NCI-H2196 treated with DMSO at 0.1 percent for 48 hours (cell line): ENCODE results near the gene ARHGAP6.

Experiments
- DNase-seq: peaks from one replicate; lab custom pipeline; 2025; ENCODE audit not compliant: unreplicated experiment; lab: John Stamatoyannopoulos, UW

The ARHGAP6 gene

DNA sequence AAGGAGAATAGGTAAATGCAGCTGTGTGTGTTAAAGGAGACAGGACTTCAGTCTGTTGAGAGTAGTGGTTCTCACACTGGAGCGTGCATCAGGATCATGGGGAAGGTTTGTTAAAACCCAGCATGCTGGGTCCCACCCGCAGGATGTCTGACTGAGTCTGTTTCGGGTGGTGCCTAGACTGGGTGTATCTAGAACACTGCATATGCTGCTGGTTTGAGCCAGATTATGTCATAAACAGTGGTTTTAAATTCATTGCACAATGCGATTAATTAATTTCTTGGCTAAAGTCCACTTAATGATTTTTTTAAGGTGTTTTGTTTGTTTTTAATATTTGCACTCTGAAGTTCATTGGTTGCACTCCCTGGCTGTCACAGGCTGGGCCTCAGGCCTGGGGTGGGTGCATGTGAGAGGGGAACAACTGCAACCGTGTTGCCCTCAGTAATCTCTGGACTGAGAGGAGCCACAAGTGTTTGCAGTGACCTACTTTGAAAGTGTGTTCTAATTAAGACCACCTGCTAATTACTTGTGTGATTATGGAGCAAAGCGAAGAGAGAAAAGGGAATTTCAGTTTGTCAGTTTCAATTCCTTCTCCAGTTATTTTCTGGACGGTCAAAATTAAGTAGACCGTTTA, 546.3 kb downstream of the ARHGAP6 start:
- DNase-seq = no peak

DNA sequence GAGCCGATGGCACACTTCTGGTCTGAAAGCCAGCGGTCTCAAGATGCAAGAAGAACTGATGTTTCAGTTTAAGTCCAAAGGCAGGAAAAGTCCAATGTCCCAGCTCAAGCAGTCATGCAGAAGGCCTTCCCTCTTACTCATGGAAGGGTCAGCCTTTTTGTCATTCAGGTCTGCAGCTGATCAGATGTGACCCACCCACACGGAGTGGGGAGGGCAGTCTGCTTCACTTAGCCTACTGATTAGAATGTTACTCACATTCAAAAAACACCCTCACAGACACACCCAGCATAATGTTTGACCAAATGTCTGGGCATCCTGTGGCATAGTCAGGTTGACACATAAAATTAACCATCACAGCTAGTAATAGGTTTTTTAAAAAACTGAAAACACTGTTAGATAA, 548.0 kb downstream of the ARHGAP6 start:
- DNase-seq = no peak

DNA sequence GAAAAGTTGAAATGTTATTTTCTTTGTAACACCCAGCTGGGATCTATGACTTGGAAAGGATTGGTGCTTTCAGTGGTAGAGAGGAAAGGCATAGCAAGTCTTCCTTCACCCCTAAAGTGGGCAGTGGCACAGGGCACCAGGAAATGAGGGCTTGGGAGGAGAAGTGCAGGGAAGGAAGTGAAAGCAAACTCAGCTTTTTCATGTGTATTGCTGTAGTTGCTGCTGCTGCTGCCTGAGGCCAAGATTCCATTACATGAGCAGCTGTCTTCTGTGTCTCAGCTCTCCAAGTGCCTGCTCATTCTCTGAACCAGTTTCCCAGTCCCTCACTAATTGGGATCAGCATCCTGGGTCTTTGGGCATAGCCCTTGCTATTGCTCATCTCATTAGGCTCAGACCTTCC, 552.0 kb downstream of the ARHGAP6 start:
- no peak for DNase-seq

DNA sequence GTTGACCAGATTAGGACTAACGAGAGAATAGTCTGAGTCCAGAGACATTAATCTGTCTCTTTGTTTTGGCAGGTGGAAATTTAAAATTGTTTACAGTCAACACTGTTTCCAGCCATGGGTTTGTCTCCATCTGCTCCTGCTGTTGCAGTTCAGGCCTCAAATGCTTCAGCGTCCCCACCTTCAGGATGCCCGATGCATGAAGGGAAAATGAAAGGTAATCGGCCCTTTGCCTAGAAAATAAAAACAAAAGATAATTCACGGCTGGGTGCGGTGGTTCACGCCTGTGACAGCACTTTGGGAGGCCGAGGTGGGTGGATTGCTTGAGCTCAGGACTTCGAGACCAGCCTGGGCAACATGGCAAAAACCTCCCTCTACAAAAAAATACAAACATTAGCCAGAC, 553.8 kb downstream of the ARHGAP6 start:
- no peak for DNase-seq

DNA sequence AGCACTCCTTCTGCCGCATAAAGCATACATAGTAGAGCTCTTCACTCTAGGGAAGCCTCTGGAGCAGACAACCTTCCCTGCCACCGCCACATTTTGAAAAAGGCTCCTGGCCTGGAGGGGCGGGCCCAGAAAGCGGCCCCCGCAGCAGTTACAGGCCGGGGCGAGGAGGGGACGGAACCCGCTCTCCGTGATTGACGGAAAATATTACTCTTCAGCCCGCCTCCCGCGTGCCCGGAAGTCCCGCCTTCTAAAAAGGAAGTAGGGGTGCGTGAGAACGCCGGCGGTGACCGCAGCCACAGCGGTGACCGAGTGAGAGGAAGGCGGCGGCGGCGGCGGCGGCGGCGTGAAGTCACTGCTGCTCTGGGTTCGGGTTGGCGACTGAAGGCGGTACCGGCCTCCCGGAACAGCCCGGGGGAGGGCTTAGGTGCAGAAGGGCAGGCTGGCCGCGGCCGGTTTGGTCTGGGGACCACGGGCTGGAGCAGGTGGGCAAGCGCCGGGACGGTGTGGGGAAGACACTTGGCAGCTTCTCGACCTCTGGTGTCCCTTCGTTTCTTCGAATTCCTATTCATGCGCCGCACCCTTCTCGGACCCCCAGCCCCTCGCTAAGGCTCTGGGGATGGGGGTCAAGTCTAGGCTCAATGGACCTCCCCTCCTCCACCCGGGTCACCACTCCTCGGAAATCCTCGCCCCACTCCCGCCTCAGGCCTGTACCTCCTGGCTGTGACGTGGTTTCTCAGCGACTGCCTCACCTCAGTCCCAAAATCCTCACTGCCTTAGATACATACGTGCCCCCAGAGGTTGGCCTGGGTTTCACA, 554.5 kb downstream of the ARHGAP6 start, which contains the start of gene HCCS:
TSS of gene HCCS (plus strand) at position 296 of the 815 bp plus-strand sequence. CDS start 729 bp downstream, outside the sequence.
- peak; percentile 41 for DNase-seq

DNA sequence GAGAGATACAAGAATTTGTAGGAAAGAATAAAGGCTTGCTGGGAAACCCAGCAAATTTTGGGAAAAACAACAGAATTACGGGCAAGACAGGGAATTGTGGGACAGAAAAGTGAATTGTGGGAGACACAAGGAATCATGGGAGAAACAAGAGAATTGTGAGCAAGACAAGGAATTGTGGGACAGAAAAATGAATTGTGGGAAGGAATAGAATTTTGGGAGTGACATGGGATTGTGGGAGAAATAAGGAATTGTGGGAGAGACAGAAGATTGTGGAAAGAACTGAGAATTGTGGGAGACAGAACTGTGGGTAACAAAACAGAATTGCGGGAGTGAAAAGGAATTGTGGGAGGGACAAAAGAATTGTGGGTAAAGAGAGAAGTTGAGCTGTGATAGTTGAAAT, 555.8 kb downstream of the ARHGAP6 start:
- no peak for DNase-seq

DNA sequence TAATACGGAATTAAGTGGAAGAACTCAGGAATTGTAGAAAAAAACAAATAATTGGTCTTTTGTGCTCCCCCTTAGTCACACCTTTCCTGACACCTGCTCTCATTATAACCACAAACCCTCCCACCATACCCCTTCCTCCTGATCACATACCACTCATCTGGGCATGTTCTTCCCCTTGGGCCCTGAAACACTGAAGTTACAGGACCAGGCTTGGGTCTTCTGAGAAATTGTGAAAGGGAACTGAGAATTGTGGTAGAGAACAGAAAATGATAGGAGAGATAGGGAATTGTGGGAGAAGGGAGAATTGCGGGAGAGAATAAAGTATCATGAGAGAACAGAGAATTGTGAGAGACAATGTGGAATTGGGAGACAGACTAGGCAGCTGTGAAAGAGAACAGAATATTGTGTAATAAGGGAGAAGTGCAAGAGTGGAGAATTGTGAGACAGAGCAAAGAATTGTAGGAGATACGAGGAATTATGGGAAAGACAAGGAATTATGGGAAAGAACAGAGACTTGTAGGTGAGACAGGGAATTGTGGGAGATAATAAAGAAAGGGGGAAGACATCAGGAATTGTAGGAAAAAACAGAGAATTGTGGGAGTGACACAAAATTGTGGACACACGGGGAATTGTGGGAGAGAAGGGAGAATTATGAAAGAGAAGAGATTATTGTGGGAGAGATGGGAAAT, 557.3 kb downstream of the ARHGAP6 start:
- no peak for DNase-seq

DNA sequence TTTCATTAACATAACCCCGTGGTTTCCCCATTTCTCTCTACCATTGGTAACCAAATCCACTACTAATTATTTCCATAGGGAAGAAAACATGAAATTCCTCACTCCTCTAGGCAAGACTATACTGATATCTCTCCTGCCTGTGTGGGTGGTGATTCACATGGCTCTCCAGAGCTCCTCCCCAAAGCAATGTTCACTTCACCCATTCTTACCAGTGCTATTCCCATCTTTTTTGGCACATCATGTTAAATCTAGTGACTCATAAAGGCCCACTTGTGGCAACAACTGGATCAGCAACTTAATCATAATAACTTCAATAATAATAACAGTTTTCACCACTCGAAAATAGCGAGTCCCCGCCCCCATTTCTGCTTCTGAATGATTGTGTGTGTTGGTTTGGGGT, 560.6 kb downstream of the ARHGAP6 start:
- DNase-seq = no peak

DNA sequence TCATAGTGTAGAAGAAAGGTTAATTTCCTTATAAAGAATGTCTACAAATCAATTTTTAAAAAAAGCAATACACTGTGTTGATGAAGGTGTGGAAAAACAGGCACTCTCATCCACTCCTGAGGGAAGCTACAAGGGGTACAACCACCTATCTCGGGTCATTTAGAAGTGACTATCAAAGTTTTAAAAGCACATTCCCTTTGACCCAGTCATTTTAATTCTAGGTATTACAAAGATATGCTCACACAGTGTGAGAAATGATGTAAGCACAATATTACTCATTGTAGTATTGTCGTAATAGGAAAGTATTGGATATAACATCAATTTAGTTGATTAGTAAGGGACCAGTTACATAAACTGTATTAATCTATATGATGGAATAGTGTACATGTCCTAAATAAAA, 562.0 kb downstream of the ARHGAP6 start:
- DNase-seq = no peak

DNA sequence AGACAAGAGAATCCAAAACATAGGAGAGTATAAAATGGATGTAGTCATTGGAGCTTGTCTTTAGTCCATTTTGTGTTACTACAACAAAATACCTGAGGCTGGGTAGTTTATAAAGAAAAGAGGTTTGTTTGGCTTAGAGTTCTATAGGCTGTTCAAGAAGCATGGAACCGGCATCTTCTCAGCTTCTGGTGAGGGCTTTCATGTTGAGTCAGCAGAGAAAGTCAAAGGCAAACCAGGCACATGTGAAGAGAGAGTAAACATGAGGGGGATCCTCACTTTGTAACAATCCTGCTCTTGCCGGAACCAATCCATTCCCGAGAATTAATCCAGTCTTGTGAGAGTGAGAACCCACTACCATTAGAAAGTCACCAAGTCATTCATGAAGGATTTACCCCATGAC, 562.7 kb downstream of the ARHGAP6 start:
- DNase-seq = no peak

DNA sequence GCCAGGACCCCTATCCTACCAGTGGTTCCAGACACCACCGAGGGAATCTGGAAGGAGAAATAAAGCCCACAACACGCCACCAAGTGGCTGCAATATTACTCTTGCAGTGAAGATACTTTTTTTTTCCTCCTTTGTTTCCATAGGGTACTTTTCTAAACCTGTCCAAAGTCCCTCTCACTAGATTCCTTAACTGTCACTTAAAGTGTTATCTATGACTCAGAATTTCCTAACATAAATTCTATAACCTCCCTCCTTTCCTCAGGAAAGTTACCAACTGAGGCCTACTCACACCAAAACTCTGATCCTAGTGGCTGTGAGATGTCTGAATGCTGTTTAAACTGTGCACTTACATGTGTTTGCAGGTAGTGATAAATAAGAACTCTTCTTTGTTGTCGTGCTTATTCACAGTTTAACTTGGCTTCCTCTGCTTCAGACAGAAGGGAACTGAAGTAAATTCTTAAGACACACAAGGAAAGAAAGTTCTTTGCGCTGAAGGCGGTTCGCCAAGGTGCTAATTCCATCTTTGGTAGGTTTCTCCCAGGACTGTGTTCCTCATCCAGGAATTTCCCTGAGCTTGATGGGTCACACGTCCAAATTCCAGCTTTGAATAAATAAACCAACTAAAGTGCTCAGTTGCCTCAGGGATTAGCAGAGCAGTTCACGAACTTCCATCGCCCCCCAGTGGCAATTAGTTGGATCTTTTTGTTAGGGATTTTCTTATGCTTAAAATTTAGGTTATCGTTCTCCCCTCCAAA, 565.3 kb downstream of the ARHGAP6 start:
- DNase-seq = peak; percentile 13

DNA sequence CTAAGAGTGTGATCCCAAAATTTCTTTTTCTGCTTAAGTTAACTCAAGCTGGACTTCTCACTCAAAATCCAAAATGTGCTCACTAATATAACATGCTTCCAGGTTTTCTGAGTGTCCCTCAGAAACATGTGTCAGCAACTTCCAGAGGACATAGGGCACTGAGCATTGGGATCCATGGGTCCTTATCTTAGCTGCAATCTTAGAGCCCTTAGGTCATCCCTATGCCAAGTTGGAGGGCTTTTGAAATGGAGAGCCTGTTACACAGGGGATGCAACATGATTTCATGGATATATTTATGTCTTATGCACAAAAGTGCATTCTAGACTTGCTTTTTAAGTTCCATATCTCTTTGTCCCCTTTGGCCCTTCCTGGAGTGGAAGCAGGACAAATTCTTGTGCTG, 566.3 kb downstream of the ARHGAP6 start:
- no peak for DNase-seq

DNA sequence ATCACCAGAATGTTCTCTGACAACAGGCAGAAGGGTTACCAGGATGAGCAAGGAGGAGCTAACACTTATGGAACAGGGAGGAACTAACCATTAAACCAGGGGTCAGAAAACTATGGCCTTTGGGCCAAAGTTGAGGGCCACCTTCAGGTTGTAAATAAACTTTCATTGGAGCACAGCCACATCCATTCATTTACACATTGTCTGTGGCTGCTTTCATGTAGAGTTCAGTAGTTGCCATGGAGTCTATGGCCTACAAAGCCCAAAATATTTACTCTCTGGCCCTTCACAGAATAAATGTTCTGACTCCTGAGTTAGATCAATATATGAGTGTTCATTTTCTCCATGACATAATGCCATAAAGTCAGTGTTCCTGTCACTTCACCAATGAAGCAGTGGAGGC, 567.8 kb downstream of the ARHGAP6 start:
- DNase-seq = no peak

DNA sequence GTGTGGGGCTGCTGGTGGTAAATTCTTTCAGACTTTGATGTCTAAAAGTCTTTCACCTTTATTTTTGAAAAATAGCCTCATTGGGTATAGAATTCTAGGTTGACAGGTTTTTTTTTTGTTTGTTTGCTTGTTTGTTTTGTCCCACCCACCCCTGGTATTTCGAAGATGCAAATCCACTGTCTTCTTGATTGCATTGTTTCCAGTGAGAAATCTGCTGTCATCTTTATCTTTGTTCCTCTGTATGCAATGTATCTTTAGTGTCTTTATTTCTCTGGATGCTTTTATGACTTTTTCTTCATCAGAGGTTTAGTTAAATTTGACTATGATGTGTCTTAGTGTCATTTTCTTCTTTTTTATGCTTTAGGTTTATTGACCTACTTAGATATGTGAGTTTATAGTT, 575.9 kb downstream of the ARHGAP6 start:
- no peak for DNase-seq
